NB4 (cell line): ENCODE measurements around the gene DHRS11.

Experiments
- TF ChIP-seq, protein P1 (sequence below): IDR thresholded peaks from one replicate; pipeline ENCODE4 v1.5.1; 2012; ENCODE audit warnings: low read depth, low read length
- TF ChIP-seq, protein P2 (sequence below): IDR thresholded peaks from 2 replicates; pipeline ENCODE4 v1.6.1; 2011; ENCODE audit warnings: low read depth, low read length

DNA sequence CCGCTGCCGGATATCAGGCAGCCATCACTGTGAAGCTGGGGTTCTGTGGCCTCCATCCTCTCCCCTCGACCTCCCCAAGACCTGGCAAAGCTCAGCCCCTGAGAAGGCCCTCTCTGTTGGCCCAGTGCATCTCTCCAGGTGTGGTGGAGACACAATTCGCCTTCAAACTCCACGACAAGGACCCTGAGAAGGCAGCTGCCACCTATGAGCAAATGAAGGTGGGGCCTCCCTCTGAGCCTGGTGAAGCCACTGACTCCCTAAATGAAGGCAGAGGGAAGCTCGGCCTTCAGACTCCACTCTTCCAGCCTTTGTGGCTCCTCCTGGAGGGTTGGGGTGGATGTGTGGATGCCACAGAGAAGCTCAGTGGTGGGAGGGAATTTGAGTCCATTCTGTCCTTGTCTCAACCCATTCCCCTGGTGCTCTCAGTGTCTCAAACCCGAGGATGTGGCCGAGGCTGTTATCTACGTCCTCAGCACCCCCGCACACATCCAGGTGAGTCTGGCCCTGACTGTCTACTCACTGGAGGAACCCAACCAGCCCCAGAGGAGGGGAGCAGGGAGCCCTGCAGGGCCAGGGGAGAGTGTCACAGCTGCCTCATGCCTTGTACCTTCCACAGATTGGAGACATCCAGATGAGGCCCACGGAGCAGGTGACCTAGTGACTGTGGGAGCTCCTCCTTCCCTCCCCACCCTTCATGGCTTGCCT, 8.0 kb downstream of the DHRS11 start:
- TF ChIP-seq, protein P1, sequence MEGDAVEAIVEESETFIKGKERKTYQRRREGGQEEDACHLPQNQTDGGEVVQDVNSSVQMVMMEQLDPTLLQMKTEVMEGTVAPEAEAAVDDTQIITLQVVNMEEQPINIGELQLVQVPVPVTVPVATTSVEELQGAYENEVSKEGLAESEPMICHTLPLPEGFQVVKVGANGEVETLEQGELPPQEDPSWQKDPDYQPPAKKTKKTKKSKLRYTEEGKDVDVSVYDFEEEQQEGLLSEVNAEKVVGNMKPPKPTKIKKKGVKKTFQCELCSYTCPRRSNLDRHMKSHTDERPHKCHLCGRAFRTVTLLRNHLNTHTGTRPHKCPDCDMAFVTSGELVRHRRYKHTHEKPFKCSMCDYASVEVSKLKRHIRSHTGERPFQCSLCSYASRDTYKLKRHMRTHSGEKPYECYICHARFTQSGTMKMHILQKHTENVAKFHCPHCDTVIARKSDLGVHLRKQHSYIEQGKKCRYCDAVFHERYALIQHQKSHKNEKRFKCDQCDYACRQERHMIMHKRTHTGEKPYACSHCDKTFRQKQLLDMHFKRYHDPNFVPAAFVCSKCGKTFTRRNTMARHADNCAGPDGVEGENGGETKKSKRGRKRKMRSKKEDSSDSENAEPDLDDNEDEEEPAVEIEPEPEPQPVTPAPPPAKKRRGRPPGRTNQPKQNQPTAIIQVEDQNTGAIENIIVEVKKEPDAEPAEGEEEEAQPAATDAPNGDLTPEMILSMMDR, result no peak
- TF ChIP-seq, protein P2, sequence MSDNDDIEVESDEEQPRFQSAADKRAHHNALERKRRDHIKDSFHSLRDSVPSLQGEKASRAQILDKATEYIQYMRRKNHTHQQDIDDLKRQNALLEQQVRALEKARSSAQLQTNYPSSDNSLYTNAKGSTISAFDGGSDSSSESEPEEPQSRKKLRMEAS, result no peak
